ENCODE data around the gene LRMDA. TPM values are rescaled to one million over a fixed set of nuclear protein-coding genes. Genes with fewer than 3 reads are reported as not detected.

Gene LRMDA
- total RNA-seq, 4 donors from 2014 or later: 12.0 to 15.9 (median 13.9) TPM

GRCh38 chr10:76265441-76266113, 834.2 kb downstream of the LRMDA start:
- no peak for ATAC-seq (ENCODE audit: low FRiP score)
- no peak for DNase-seq (ENCODE audit: low spot score)
- TF ChIP-seq CTCF (IDR thresholded peaks at IDR 0.05): no peak

- no peak for ATAC-seq (ENCODE audit: low FRiP score)
- TF ChIP-seq CTCF (IDR thresholded peaks at IDR 0.05): no peak
- DNase-seq (ENCODE audit: low spot score): no peak
Observed at GRCh38 chr10:76268530-76268929, 837.1 kb downstream of the LRMDA start.

- TF ChIP-seq CTCF (IDR thresholded peaks at IDR 0.05): no peak
- ATAC-seq (ENCODE audit: low FRiP score): no peak
Observed at GRCh38 chr10:76268954-76269353, 837.5 kb downstream of the LRMDA start.

GRCh38 chr10:76270464-76270863, 839.0 kb downstream of the LRMDA start:
- no peak for TF ChIP-seq CTCF (IDR thresholded peaks at IDR 0.05)
- DNase-seq (ENCODE audit: low spot score): no peak
- ATAC-seq (ENCODE audit: low FRiP score): no peak

More at GRCh38 chr10:76268954-76269353, 837.5 kb downstream of the LRMDA start:
- DNase-seq (ENCODE audit: low spot score): no peak

GRCh38 chr10:76274933-76275332, 843.5 kb downstream of the LRMDA start:
- DNase-seq (ENCODE audit: low spot score): no peak
- no peak for TF ChIP-seq CTCF (IDR thresholded peaks at IDR 0.05)
- ATAC-seq (ENCODE audit: low FRiP score): no peak

- TF ChIP-seq CTCF (IDR thresholded peaks at IDR 0.05): no peak
- no peak for DNase-seq (ENCODE audit: low spot score)
- no peak for ATAC-seq (ENCODE audit: low FRiP score)
Observed at GRCh38 chr10:76278811-76279460, 847.5 kb downstream of the LRMDA start.

- DNase-seq (ENCODE audit: low spot score): no peak
- no peak for TF ChIP-seq CTCF (IDR thresholded peaks at IDR 0.05)
- no peak for ATAC-seq (ENCODE audit: low FRiP score)
Observed at GRCh38 chr10:76281659-76282058, 850.2 kb downstream of the LRMDA start.

All from omental fat pad (tissue), 4 donors.